HAP-1 (cell line): ENCODE data around the gene OR10C1.
"Not testable (repeated sequence)": the region's sequence is repeated elsewhere in the genome, so short reads cannot be mapped to it uniquely, and the experiment has no call there.

ENCODE experiments used
- DNase-seq, 2 experiments: peaks; one replicate each; pipeline ENCODE4 v3.0.0-alpha.2; 2016 to 2020; ENCODE audit warnings: low spot score in 2 of 2
- H3K27me3 ChIP-seq: fragments of 250-450 bp; sonication (Bioruptor Pico); 2 replicates; pipeline ENCODE4 v1.5.1; 2020; ENCODE audit warnings: low read depth, mild to moderate bottlenecking, moderate library complexity
- H3K36me3 ChIP-seq: fragments of 250-450 bp; sonication (Bioruptor Pico); replicated peaks from 2 replicates; pipeline ENCODE4 v1.5.1; 2020; ENCODE audit warnings: mild to moderate bottlenecking
- H3K4me1 ChIP-seq: fragments of 250-450 bp; sonication (Bioruptor Pico); 2 replicates; pipeline ENCODE4 v1.5.1; 2020; ENCODE audit warnings: mild to moderate bottlenecking
- H3K4me3 ChIP-seq: fragments of 250-450 bp; sonication (Bioruptor Pico); 2 replicates; pipeline ENCODE4 v1.5.1; 2020; ENCODE audit warnings: mild to moderate bottlenecking, moderate library complexity
- H3K9me3 ChIP-seq: fragments of 250-450 bp; sonication (Bioruptor Pico); 2 replicates; pipeline ENCODE4 v1.5.1; 2020; ENCODE audit warnings: mild to moderate bottlenecking, moderate library complexity
- in situ Hi-C: fragments of 300-500 bp; cut with MboI; formaldehyde crosslinking; loops from 3 replicates; pipeline ENCODE4 v1.14.3; 2020; ENCODE audit warnings: low sequenced_read_pairs, inconsistent platforms, mixed read lengths

The OR10C1 gene, protein sequence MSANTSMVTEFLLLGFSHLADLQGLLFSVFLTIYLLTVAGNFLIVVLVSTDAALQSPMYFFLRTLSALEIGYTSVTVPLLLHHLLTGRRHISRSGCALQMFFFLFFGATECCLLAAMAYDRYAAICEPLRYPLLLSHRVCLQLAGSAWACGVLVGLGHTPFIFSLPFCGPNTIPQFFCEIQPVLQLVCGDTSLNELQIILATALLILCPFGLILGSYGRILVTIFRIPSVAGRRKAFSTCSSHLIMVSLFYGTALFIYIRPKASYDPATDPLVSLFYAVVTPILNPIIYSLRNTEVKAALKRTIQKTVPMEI

GRCh38 chr6:29439006-29439405 is at the start of gene OR10C1:
Gene OR10C1 (plus strand): TSS chr6:29439306. CDS start chr6:29440016, 710 bp downstream.
- in situ Hi-C loops = no loop called here
- Histone ChIP-seq H3K9me3 (no peaks in the 10 kb centered on the region), H3K4me3 (no peak within 1 kb of the TSS), H3K27me3 (no peaks in the 10 kb centered on the region), H3K4me1 (no peaks in the 10 kb centered on the region), H3K36me3 (no peaks in the 10 kb centered on the region)
- DNase-seq = no peak

DNA sequence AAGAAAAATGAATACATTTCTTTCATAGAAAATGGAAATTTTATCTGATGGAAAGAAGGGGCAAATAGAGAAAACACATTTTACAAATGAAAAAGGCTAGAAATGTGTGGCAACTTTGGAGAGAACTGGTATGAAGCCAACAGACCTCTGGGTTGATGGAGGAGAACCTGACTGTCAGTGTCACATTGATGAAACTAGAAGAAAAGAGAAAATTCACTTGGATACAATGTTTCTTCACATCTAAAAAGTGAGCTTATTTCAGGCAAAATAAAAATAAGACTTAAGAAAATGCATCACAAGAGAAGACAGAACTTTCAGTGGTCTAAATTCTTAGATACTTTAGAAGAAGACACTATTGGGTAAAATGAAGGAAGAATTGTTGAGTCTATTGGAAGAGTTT is 43.8 kb upstream of the OR10C1 start, which contains the start of gene OR12D2:
Gene OR12D2 (plus strand): TSS at position 301 of the 400 bp plus-strand sequence. CDS start 1,069 bp downstream, outside the sequence.
- H3K27me3 ChIP-seq = peaks cover under 1% of the 10 kb centered on the region; the same call in 1 of the 2 replicates
- no peaks in the 10 kb centered on the region for H3K36me3 ChIP-seq
- in situ Hi-C loops = no loop called here
- DNase-seq = no peak
- no peak within 1 kb of the TSS for H3K4me3 ChIP-seq
- no peaks in the 10 kb centered on the region for H3K9me3 ChIP-seq
- H3K4me1 ChIP-seq = peaks cover 3% of the 10 kb centered on the region

DNA sequence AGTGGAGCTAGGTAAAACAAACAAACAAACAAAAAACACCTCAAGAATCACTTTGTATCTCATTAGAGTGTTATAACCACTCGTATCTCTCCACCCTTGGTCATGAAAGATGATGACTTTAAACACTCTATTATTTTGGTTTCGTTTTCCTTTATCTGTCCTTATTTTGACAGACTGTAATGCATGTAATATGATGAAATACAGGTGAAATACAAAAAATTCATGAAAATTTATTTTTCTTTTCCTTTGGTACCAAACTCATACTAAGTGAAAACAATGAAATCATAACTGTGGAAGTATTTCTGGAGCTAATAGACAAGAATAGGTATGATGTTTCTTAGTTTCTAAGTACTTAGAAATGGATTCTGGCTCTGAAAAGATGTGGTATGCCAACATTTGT is 39.6 kb upstream of the OR10C1 start:
- Histone ChIP-seq H3K4me3 (no peak overlapping the region), H3K4me1 (peaks cover 3% of the 10 kb centered on the region), H3K36me3 (no peaks in the 10 kb centered on the region), H3K27me3 (peaks cover 2% of the 10 kb centered on the region; the same call in 1 of the 2 replicates), H3K9me3 (no peaks in the 10 kb centered on the region)
- no peak for DNase-seq
- in situ Hi-C loops = no loop called here

DNA sequence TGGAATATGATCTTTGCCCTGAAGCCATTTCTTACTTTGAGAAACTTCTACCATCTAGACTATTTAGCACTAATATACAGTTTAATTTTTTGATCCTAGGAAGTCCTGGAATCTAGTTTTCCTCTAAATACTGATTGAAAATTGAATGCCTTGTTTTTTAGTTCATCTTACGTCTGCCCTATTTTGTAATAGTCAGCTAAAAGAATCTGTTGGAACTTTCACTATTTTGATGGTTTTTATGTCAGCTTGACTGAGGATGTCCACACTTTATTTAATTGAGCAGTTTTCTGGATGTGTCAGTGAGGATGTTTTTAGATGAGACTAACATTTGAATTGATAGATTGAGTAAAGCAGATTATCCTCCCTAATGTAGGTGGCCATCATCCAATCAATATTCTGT is 35.3 kb upstream of the OR10C1 start:
- no peak for DNase-seq
- Histone ChIP-seq H3K36me3 (no peaks in the 10 kb centered on the region), H3K9me3 (no peaks in the 10 kb centered on the region), H3K27me3 (peaks cover 2% of the 10 kb centered on the region; the same call in 1 of the 2 replicates), H3K4me3 (no peak overlapping the region), H3K4me1 (no peaks in the 10 kb centered on the region)
- in situ Hi-C loops = no loop called here

- no peak for DNase-seq
- Histone ChIP-seq H3K36me3 (no peaks in the 10 kb centered on the region), H3K4me3 (no peak within 1 kb of the TSS), H3K4me1 (no peaks in the 10 kb centered on the region), H3K27me3 (no peaks in the 10 kb centered on the region; the same call in 1 of the 2 replicates), H3K9me3 (no peaks in the 10 kb centered on the region)
- in situ Hi-C loops = no loop called here
Measured at GRCh38 chr6:29414588-29414987, 24.5 kb upstream of the OR10C1 start, which contains the start of gene OR12D1. Gene OR12D1 (plus strand): TSS chr6:29414928.

DNA sequence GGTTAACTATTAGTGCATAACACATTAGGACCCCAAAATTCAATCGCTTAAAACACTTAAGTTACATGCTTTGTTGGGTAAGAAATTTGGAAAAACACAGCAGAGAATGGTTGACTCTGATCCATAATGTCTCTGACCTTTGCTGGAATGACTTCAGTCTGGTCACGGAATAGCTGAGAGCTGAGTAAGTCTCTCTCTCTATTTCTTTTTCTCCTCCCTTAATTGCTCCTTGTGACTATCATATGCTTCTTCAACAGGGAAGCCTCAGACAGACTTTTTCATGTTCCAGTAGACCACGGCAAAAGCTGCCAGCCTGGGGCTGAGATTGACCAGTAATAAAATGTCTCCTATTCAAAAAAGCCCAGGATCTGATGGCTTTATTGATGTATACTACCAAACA is 19.6 kb upstream of the OR10C1 start:
- no peak for DNase-seq
- no peaks in the 10 kb centered on the region for H3K9me3 ChIP-seq
- no peaks in the 10 kb centered on the region for H3K4me1 ChIP-seq
- peaks cover 3% of the 10 kb centered on the region; the same call in 1 of the 2 replicates for H3K27me3 ChIP-seq
- H3K36me3 ChIP-seq = no peaks in the 10 kb centered on the region
- no peak overlapping the region for H3K4me3 ChIP-seq
- in situ Hi-C loops = no loop called here

DNA sequence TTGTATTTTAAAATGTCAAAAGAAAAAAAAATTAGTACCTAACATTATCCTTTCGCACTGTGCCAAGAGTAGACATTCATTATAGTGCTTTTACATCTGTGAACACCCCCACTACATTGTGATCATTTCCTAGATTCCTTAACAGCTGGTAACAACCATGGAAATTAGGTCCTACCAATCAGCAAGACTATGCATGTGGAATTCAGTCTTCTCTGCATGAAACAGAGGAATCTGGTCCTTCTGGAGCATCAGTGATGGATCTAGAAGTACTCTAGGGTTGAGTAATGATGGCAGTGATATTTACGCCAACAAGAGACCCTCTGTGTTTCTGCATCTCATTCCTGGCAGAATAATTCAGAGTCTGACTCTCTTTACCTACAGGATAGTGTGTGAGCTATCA is 14.9 kb upstream of the OR10C1 start:
- no peaks in the 10 kb centered on the region for H3K4me1 ChIP-seq
- in situ Hi-C loops = no loop called here
- no peak overlapping the region for H3K4me3 ChIP-seq
- no peaks in the 10 kb centered on the region for H3K9me3 ChIP-seq
- 0 out of 2 replicates have a peak, but pooled peaks cover 3% of the 10 kb centered on the region for H3K27me3 ChIP-seq
- H3K36me3 ChIP-seq = no peaks in the 10 kb centered on the region
- no peak for DNase-seq

- H3K36me3 ChIP-seq = no peaks in the 10 kb centered on the region
- H3K4me1 ChIP-seq = no peaks in the 10 kb centered on the region
- no peak overlapping the region for H3K4me3 ChIP-seq
- DNase-seq = no peak
- H3K27me3 ChIP-seq = 0 out of 2 replicates have a peak, but pooled peaks cover 3% of the 10 kb centered on the region
- in situ Hi-C loops = no loop called here
- no peaks in the 10 kb centered on the region for H3K9me3 ChIP-seq
Measured at GRCh38 chr6:29424575-29424974, 14.5 kb upstream of the OR10C1 start.

GRCh38 chr6:29425075-29425474 is 14.0 kb upstream of the OR10C1 start:
- Histone ChIP-seq H3K27me3 (0 out of 2 replicates have a peak, but pooled peaks cover 3% of the 10 kb centered on the region), H3K9me3 (no peaks in the 10 kb centered on the region), H3K4me3 (no peak overlapping the region), H3K36me3 (no peaks in the 10 kb centered on the region), H3K4me1 (no peaks in the 10 kb centered on the region)
- in situ Hi-C loops = no loop called here
- DNase-seq = no peak

DNA sequence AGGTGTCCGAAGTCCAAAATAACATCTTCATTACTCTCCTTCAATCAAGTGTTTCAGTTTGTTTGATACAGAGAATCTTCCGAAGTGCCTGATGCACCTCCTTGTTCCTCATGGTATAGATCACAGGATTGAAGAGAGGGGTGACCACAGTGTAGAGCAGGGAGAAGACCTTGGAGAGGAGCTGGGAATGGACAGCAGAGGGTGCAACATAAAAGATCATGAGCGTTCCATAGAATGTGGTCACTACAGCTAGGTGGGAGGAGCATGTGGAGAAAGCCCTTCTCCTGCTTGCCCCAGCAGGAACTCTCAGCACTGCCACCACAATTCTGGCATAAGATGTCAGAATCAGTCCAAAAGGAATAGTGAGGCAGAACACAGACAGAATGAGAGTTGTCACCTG is 12.5 kb upstream of the OR10C1 start:
- H3K36me3 ChIP-seq = no peaks in the 10 kb centered on the region
- in situ Hi-C loops = no loop called here
- 0 out of 2 replicates have a peak, but pooled peaks cover 3% of the 10 kb centered on the region for H3K27me3 ChIP-seq
- no peaks in the 10 kb centered on the region for H3K4me1 ChIP-seq
- H3K4me3 ChIP-seq = no peak overlapping the region
- no peak for DNase-seq
- H3K9me3 ChIP-seq = no peaks in the 10 kb centered on the region

DNA sequence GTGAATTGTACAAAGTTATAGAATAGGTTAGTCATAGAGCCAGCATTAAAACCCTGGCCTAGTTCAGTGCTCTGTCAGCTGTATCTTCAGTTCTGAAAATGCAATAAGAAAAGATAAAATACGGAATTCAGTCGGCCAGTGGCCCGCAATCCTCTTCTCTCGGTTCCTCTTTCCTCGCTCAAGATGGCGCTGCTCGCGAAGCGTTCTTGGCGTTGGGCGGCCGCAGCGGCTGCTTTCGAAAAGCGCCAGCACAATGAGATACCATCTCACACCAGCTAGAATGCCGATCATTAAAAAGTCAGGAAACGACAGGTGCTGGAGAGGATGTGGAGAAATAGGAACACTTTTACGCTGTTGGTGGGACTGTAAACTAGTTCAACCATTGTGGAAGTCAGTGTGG is 2.4 kb upstream of the OR10C1 start:
- H3K27me3 ChIP-seq, DNase-seq, in situ Hi-C loops: not testable (repeated sequence)

GRCh38 chr6:29442719-29443118 is 3.6 kb downstream of the OR10C1 start:
- Histone ChIP-seq H3K9me3 (no peaks in the 10 kb centered on the region), H3K36me3 (no peaks in the 10 kb centered on the region), H3K4me3 (no peak overlapping the region), H3K27me3 (no peaks in the 10 kb centered on the region), H3K4me1 (no peaks in the 10 kb centered on the region)
- no peak for DNase-seq
- in situ Hi-C loops = no loop called here

More for the DNA sequence above, 2.4 kb upstream of the OR10C1 start:
- not testable (repeated sequence) for H3K36me3 ChIP-seq, H3K4me1 ChIP-seq, H3K9me3 ChIP-seq, H3K4me3 ChIP-seq

DNA sequence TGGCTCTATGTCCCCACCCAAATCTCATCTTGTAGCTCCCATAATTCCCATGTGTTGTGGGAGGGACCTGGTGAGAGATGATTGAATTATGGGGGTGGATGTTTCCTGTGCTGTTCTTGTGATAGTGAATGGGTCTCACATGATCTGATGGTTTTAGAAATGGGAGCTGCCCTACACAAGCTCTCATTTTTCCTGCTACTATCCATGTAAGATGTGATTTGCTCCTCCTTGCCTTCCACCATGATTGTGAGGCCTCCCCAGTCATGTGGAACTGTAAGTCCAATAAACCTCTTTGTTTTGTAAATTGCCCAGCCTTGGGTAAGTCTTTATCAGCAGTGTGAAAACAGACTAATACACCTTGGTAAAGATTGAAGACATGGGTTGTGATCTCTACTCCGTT is 4.9 kb downstream of the OR10C1 start:
- H3K27me3 ChIP-seq, H3K9me3 ChIP-seq, H3K36me3 ChIP-seq, H3K4me1 ChIP-seq, DNase-seq, in situ Hi-C loops, H3K4me3 ChIP-seq: not testable (repeated sequence)

GRCh38 chr6:29447670-29448069 is 8.6 kb downstream of the OR10C1 start:
- in situ Hi-C loops = no loop called here
- H3K4me1 ChIP-seq = no peaks in the 10 kb centered on the region
- no peaks in the 10 kb centered on the region for H3K27me3 ChIP-seq
- no peaks in the 10 kb centered on the region for H3K36me3 ChIP-seq
- H3K4me3 ChIP-seq = no peak overlapping the region
- H3K9me3 ChIP-seq = no peaks in the 10 kb centered on the region
- DNase-seq = no peak
